Measurements from ENCODE around the gene PRDM16. TPM values are rescaled to one million over a fixed set of nuclear protein-coding genes. Genes with fewer than 3 reads are reported as not detected.

The PRDM16 gene
- total RNA-seq, 1 experiment from 2014 or later = 0.17 TPM

DNA sequence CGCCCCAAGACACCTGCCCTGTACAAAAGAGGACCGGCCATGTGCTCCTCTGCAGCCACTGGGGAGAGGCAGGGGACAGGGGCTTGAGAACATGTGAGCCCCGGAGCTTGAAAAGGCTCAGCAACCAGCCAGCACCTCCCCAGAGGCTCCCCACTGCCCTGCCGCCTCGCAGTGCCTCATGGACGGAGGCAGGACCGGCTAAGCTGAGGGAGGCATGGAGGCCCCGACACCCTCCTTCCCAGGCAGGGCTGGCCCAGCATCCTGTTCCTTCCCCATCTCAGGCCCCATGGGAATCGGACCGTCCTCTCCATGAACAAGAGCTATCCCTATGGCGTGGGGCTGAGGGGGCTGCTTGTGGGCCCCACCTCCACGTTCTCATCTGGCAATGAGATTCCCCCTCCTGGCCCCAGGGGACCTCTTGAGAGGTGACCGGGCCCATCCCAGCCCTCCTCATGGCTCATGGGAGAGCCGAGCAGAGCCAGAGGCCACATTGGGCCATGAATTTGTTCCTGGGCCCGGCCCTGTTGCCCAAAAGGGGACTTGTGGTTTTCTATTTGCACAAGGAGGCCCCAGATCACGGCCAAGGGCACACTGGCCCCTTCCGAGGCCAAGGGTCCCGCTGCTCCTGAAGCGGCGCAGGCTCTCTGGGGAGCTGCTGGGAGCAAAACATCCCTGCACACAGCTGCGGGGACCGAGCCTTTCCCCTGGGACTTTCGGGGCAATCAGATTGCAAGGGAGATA lies 320.3 kb downstream of the PRDM16 start:
- Histone ChIP-seq H2BK20ac (ENCODE audit: low read depth, low read length, poor library complexity, severe bottlenecking) (no peak overlapping the region), H3K27ac (ENCODE audit: insufficient read length, low read depth, low read length) (no peak overlapping the region), H3K9ac (ENCODE audit: extremely low read depth, insufficient read length, low read length) (no peak overlapping the region), H2BK120ac (ENCODE audit: low read depth, low read length, poor library complexity, severe bottlenecking) (no peak overlapping the region), H3K14ac (ENCODE audit: insufficient read depth, low read length) (no peak overlapping the region; the same call in 1 of the 2 replicates), H3K9me3 (ENCODE audit: control insufficient read depth, low read depth, low read length) (no peaks in the 10 kb centered on the region), H2AFZ (ENCODE audit: low read length) (no peak overlapping the region), H2BK5ac (ENCODE audit: insufficient read length, low read length) (no peak overlapping the region), H3T11ph (ENCODE audit: low read length) (no peak overlapping the region), H3K23ac (ENCODE audit: insufficient read length, low read depth, low read length) (no peak overlapping the region), H3K18ac (ENCODE audit: insufficient read length, low read depth, low read length) (no peak overlapping the region), H3K4me2 (ENCODE audit: insufficient read depth, insufficient read length, low read length) (no peak overlapping the region), H3K56ac (ENCODE audit: insufficient read length, low read depth, low read length) (no peak overlapping the region), H4K5ac (ENCODE audit: insufficient read length, low read depth, low read length) (no peak overlapping the region), H4K20me1 (ENCODE audit: control insufficient read depth, insufficient read depth, insufficient read length) (no peaks in the 10 kb centered on the region), H3K27me3 (ENCODE audit: insufficient read depth, low read length) (peaks cover 15% of the 10 kb centered on the region; the same call in 1 of the 2 replicates), H3K4me1 (ENCODE audit: insufficient read depth, low read length) (no peaks in the 10 kb centered on the region), H3K4ac (ENCODE audit: low read depth, low read length) (no peak overlapping the region), H3K79me1 (ENCODE audit: insufficient read depth, low read depth, low read length, poor library complexity, severe bottlenecking) (no peaks in the 10 kb centered on the region), H2BK15ac (ENCODE audit: low read depth, low read length) (no peak overlapping the region; the same call in 1 of the 2 replicates), H2BK12ac (ENCODE audit: insufficient read length, low read depth, low read length) (no peak overlapping the region), H2AK5ac (ENCODE audit: insufficient read length, low read length) (no peak overlapping the region), H3K79me2 (ENCODE audit: insufficient read depth, low read length) (no peaks in the 10 kb centered on the region), H3K23me2 (ENCODE audit: insufficient read length, low read depth, low read length, poor library complexity, severe bottlenecking) (peaks cover 7% of the 10 kb centered on the region), H4K91ac (ENCODE audit: insufficient read length, low read depth, low read length) (no peak overlapping the region), H4K8ac (replicated peaks; ENCODE audit: insufficient read length, low read depth, low read length) (no peak overlapping the region)
- no CpG with 5 or more reads among the region's 23 CpGs for WGBS (ENCODE audit: extremely low coverage, insufficient read length, low lambda C conversion rate)
- Mint-ChIP-seq H3K9me3 (no peaks in the 10 kb centered on the region; a peak in 1 of 5 replicates), H3K27ac (peak overlapping the region in 1 of 3 experiments; percentile 65; a peak in 1 of 7 replicates), H3K4me3 (no peak overlapping the region), H3K4me1 (peaks cover 14 to 26% of the 10 kb centered on the region in 2 experiments), H3K36me3 (ENCODE audit: insufficient read depth in 1 of 3, low read depth in 3 of 3) (no peaks in the 10 kb centered on the region), H3K27me3 (ENCODE audit: low read depth) (peaks cover 56% of the 10 kb centered on the region)
- no peak for DNase-seq
- TF ChIP-seq, protein P1, sequence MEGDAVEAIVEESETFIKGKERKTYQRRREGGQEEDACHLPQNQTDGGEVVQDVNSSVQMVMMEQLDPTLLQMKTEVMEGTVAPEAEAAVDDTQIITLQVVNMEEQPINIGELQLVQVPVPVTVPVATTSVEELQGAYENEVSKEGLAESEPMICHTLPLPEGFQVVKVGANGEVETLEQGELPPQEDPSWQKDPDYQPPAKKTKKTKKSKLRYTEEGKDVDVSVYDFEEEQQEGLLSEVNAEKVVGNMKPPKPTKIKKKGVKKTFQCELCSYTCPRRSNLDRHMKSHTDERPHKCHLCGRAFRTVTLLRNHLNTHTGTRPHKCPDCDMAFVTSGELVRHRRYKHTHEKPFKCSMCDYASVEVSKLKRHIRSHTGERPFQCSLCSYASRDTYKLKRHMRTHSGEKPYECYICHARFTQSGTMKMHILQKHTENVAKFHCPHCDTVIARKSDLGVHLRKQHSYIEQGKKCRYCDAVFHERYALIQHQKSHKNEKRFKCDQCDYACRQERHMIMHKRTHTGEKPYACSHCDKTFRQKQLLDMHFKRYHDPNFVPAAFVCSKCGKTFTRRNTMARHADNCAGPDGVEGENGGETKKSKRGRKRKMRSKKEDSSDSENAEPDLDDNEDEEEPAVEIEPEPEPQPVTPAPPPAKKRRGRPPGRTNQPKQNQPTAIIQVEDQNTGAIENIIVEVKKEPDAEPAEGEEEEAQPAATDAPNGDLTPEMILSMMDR (conservative IDR thresholded peaks at IDR 0.05) = no peak

Data from H9 (cell line).